Measurements from ENCODE around the gene IP6K1. TPM values are rescaled to one million over a fixed set of nuclear protein-coding genes. Genes with fewer than 3 reads are reported as not detected.

Gene IP6K1
- total RNA-seq, 2 experiments from 2014 or later = 33.3 to 36.0 TPM

DNA sequence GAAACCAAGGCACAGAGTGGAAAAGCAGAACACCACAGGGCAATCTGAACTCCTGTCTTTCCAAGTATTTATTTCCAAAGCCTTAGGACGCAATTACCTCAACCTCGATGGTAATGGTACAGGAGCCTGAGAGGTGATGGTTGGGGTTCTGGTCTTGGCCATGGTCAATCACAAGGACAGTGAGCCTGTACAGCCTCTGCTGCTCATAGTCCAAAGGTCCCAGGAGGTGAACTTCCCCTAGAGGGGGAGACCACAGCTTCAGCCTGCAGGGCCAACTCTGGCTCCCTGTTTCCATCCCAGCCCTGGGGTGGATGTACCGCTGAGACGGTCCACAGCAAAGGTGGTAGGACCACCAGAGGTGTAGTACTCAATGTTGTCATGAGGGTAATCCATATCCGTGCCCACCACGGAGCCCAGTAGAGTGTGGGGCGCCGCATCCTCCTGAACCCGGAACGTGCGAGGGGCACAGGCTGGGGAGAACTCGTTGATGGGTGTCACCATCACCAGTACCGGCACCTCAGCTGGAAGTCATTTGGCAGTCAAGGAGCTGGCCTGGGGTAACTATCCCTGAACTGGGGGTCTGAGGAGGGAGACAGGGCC lies 7.2 kb upstream of the IP6K1 start:
- TF ChIP-seq, protein P1, sequence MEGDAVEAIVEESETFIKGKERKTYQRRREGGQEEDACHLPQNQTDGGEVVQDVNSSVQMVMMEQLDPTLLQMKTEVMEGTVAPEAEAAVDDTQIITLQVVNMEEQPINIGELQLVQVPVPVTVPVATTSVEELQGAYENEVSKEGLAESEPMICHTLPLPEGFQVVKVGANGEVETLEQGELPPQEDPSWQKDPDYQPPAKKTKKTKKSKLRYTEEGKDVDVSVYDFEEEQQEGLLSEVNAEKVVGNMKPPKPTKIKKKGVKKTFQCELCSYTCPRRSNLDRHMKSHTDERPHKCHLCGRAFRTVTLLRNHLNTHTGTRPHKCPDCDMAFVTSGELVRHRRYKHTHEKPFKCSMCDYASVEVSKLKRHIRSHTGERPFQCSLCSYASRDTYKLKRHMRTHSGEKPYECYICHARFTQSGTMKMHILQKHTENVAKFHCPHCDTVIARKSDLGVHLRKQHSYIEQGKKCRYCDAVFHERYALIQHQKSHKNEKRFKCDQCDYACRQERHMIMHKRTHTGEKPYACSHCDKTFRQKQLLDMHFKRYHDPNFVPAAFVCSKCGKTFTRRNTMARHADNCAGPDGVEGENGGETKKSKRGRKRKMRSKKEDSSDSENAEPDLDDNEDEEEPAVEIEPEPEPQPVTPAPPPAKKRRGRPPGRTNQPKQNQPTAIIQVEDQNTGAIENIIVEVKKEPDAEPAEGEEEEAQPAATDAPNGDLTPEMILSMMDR (IDR thresholded peaks at IDR 0.05) = no peak
- no peaks in the 10 kb centered on the region for H3K27me3 ChIP-seq (ENCODE audit: control insufficient read depth in 1 of 2, insufficient read depth in 2 of 2, low read length in 2 of 2)
- H3K36me3 ChIP-seq (ENCODE audit: insufficient read depth, low read length) = no peaks in the 10 kb centered on the region
- Mint-ChIP-seq H3K4me1 (ENCODE audit: low read depth) (peaks cover 5% of the 10 kb centered on the region), H3K36me3 (ENCODE audit: low read depth) (peaks cover 3% of the 10 kb centered on the region), H3K4me3 (no peak overlapping the region), H3K9me3 (no peaks in the 10 kb centered on the region), H3K27ac (no peak overlapping the region), H3K27me3 (no peaks in the 10 kb centered on the region)
- CTCF ChIA-PET = interaction anchor here (1.1 kb wide), 1 partner anchor 8 kb away, joined by 3 read pairs; no protein-coding TSS in a partner anchor
- H3K27ac ChIP-seq (ENCODE audit: low read depth in 1 of 2, low read length in 2 of 2) = no peak overlapping the region
- H3K4me1 ChIP-seq (ENCODE audit: insufficient read depth, low read length) = peaks cover 6% of the 10 kb centered on the region
- no peak for ATAC-seq (ENCODE audit: poor library complexity)
- POLR2A ChIA-PET = no interaction called here
- H3K9me3 ChIP-seq (ENCODE audit: control insufficient read depth in 1 of 2, insufficient read depth in 1 of 2, low read length in 2 of 2) = no peaks in the 10 kb centered on the region
- H3K4me3 ChIP-seq (ENCODE audit: low read length) = no peak overlapping the region
- DNase-seq = no peak
- intact Hi-C loops (cut with DNase I, micrococcal nuclease) = no loop called here

DNA sequence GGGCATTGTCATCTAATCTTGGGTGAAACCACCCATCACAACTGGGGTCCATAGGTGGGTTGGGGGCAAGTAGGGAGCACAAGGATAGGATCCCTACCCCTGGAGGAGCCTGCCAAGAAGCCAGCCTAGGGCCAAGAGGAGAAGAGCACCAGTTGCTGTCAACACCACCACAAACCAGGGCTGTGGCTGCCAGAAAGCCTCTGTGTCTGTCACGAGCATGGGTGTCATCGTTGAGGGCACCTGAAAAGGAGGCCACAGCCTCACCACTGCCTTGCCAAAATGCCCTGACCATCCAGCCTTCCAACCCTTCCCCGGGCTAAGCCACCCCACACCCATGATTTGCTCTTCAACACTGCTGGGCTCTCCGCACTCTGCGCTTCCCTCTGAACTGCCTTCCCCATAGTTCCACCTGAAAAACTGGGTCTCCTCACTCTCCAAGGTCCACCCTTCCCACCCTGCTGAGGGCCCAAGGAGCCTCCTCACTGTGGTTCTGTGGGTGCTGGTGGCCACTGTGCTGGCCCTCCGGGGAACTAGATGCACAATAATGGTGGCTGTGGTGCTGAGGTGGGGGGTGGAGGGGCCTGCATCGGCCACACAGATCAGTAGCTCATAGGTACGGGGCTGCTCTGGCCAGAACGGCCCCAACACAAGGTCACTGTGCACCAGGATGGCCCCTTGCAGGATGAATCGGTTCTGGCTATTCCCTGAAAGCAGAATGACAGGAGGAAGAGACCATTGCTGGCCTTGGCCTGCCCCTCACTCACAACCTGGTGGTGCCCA lies 6.2 kb upstream of the IP6K1 start:
- Mint-ChIP-seq H3K27me3 (no peaks in the 10 kb centered on the region), H3K27ac (no peak overlapping the region), H3K9me3 (no peaks in the 10 kb centered on the region), H3K4me1 (ENCODE audit: low read depth) (peaks cover 5% of the 10 kb centered on the region), H3K36me3 (ENCODE audit: low read depth) (peaks cover 3% of the 10 kb centered on the region), H3K4me3 (no peak overlapping the region)
- Histone ChIP-seq H3K4me3 (ENCODE audit: low read length) (no peak overlapping the region), H3K27me3 (ENCODE audit: control insufficient read depth in 1 of 2, insufficient read depth in 2 of 2, low read length in 2 of 2) (no peaks in the 10 kb centered on the region), H3K4me1 (ENCODE audit: insufficient read depth, low read length) (peaks cover 6% of the 10 kb centered on the region), H3K27ac (ENCODE audit: low read depth in 1 of 2, low read length in 2 of 2) (no peak overlapping the region), H3K36me3 (ENCODE audit: insufficient read depth, low read length) (no peaks in the 10 kb centered on the region), H3K9me3 (ENCODE audit: control insufficient read depth in 1 of 2, insufficient read depth in 1 of 2, low read length in 2 of 2) (no peaks in the 10 kb centered on the region)
- DNase-seq = peak in 2 of 14 experiments; percentile 6 to 19
- POLR2A ChIA-PET = no interaction called here
- TF ChIP-seq, protein P1 (IDR thresholded peaks at IDR 0.05) = no peak
- intact Hi-C loops (cut with DNase I, micrococcal nuclease) = no loop called here
- CTCF ChIA-PET = interaction anchor here (0.5 kb wide), 1 partner anchor 745 kb away, joined by 3 read pairs; no protein-coding TSS in a partner anchor
- no peak for ATAC-seq (ENCODE audit: poor library complexity)

DNA sequence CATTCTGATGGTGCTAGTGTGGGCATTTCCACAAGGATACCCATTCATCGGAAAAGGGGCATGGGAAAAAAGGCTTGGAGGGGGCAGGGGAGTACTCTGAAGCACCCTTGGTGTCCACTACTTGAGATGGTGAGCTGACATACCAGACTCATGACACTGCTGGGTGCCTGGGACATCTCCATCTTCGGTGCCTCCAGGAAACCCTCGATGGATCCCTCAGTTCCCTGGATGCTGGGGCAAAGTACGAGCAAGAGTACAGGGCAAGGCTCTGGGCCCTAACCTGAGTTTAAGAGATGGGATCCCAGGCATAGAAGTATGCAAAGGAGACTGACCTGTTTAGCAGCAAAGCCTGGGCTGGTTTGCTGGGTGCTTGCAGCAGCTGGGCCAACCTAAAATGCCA lies 5.2 kb upstream of the IP6K1 start:
- ChIA-PET POLR2A (interaction anchor here (0.6 kb wide), 1 partner anchor 65 kb away, joined by 3 read pairs; no protein-coding TSS in a partner anchor), CTCF (no interaction called here)
- peaks cover 14% of the 10 kb centered on the region for H3K4me1 Mint-ChIP-seq (ENCODE audit: low read depth)
- H3K27ac Mint-ChIP-seq = no peak overlapping the region
- Histone ChIP-seq H3K36me3 (ENCODE audit: insufficient read depth, low read length) (no peaks in the 10 kb centered on the region), H3K27ac (ENCODE audit: low read depth in 1 of 2, low read length in 2 of 2) (no peak overlapping the region), H3K4me1 (ENCODE audit: insufficient read depth, low read length) (peaks cover 15% of the 10 kb centered on the region), H3K27me3 (ENCODE audit: control insufficient read depth in 1 of 2, insufficient read depth in 2 of 2, low read length in 2 of 2) (no peaks in the 10 kb centered on the region), H3K9me3 (ENCODE audit: control insufficient read depth in 1 of 2, insufficient read depth in 1 of 2, low read length in 2 of 2) (no peaks in the 10 kb centered on the region), H3K4me3 (ENCODE audit: low read length) (no peak overlapping the region)
- TF ChIP-seq, protein P1 (IDR thresholded peaks at IDR 0.05) = no peak
- no peak overlapping the region for H3K4me3 Mint-ChIP-seq
- peak in 1 of 14 experiments; percentile 22 for DNase-seq
- no peak for ATAC-seq (ENCODE audit: poor library complexity)
- no peaks in the 10 kb centered on the region for H3K27me3 Mint-ChIP-seq
- peaks cover 9% of the 10 kb centered on the region for H3K36me3 Mint-ChIP-seq (ENCODE audit: low read depth)
- intact Hi-C loops (cut with DNase I, micrococcal nuclease) = no loop called here
- no peaks in the 10 kb centered on the region for H3K9me3 Mint-ChIP-seq

Measured in CD4-positive, alpha-beta T cell (primary cell).